K562 (cell line): ENCODE results near the gene STON2. TPM values are rescaled to one million over a fixed set of nuclear protein-coding genes. Genes with fewer than 3 reads are reported as not detected.

Experiments
- ATAC-seq: fragments of 200-7000 bp; cut with Tn5 transposase; 3 replicates; pipeline ENCODE4 v1.9.1; 2020; ENCODE audit warnings: moderate library complexity
- BruUV-seq: library from RNA; stranded (reverse); fragments of 400-500 nt; replicated peaks from 2 replicates; lab custom pipeline; 2021; lab: Mats Ljungman, UMichigan
- CTCF ChIA-PET: fragments of 300-600 bp; formaldehyde crosslinking; extraction: SDS; loops from one replicate; lab custom pipeline; 2021; ENCODE audit warnings: low intra/inter-chr PET ratio; lab: Yijun Ruan, JAX
- POLR2A ChIA-PET: fragments of 300-600, 350-650 bp; sonication (Branson Sonifier 250); formaldehyde crosslinking; extraction: SDS; loops from one replicate; lab custom pipeline; 2021; ENCODE audit warnings: antibody characterized with exemption, inconsistent platforms; lab: Yijun Ruan, JAX
- DNase-seq, 4 experiments: peaks; one replicate each; pipeline versions ENCODE4 v3.0.0 to v3.0.0-alpha.2; 2011 to 2018; ENCODE audit warnings: low spot score in 3 of 4, mixed read lengths in 3 of 4; ENCODE audit errors: extremely low read depth in 1 of 4
- FAIRE-seq: peaks from 2 replicates; lab custom pipeline; 2011; peaks lifted over from hg19 to GRCh38; lab: Jason Lieb, UNC
- H2AFZ ChIP-seq: 2 replicates; pipeline ENCODE4 v1.6.0; 2011; ENCODE audit warnings: low read depth, low read length, control low read depth, inconsistent platforms
- H3K27ac ChIP-seq: fragments of 200-600 bp; 3 replicates; pipeline ENCODE4 v1.8.0; 2011; ENCODE audit warnings: low read depth, mild to moderate bottlenecking, control low read depth, inconsistent platforms, low read length, moderate library complexity, mixed read lengths; ENCODE audit errors: extremely low read depth
- H3K27me3 ChIP-seq, 2 experiments: fragments of 300-600 bp in 1 of 2; 2 replicates in 1 of 2; 3 replicates in 1 of 2; pipeline versions ENCODE4 v1.6.0 to v1.8.0; 2011; ENCODE audit warnings: inconsistent platforms in 2 of 2, low read length in 2 of 2, mild to moderate bottlenecking in 1 of 2, mixed read lengths in 1 of 2, moderate library complexity in 1 of 2; ENCODE audit not compliant: control insufficient read depth in 2 of 2, insufficient read depth in 2 of 2
- H3K36me3 ChIP-seq: fragments of 300-600 bp; 3 replicates; pipeline ENCODE4 v1.8.0; 2011; ENCODE audit warnings: mild to moderate bottlenecking, low read length, inconsistent platforms; ENCODE audit not compliant: control insufficient read depth, insufficient read depth
- H3K4me1 ChIP-seq, 2 experiments: fragments of 200-600 bp in 1 of 2; replicated peaks in 1 of 2; 2 replicates in 1 of 2; 3 replicates in 1 of 2; pipeline versions ENCODE4 v1.5.1 to v1.8.0; 2011; ENCODE audit warnings: inconsistent platforms in 2 of 2, low read length in 2 of 2, mild to moderate bottlenecking in 1 of 2, mixed read lengths in 1 of 2, moderate library complexity in 1 of 2; ENCODE audit not compliant: control insufficient read depth in 2 of 2, insufficient read depth in 2 of 2
- H3K4me2 ChIP-seq: 2 replicates; pipeline ENCODE4 v1.6.1; 2011; ENCODE audit warnings: low read length, control low read depth, inconsistent platforms, mixed read lengths; ENCODE audit not compliant: insufficient read depth
- H3K4me3 ChIP-seq: fragments of 200-600 bp; sonication (generic), shearing (Covaris generic); 2 replicates; pipeline ENCODE4 v1.5.1; 2016; ENCODE audit warnings: control low read depth, inconsistent platforms
- H3K79me2 ChIP-seq: fragments of 200-600 bp; 3 replicates; pipeline ENCODE4 v1.8.0; 2011; ENCODE audit warnings: low read length, inconsistent platforms; ENCODE audit not compliant: control insufficient read depth, insufficient read depth
- H3K9ac ChIP-seq, 2 experiments: 2 replicates each; pipeline versions ENCODE4 v1.6.0 to v1.6.1; 2011; ENCODE audit warnings: low read depth in 2 of 2, low read length in 2 of 2, control low read depth in 1 of 2, inconsistent platforms in 1 of 2, mild to moderate bottlenecking in 1 of 2, mixed read lengths in 1 of 2; ENCODE audit not compliant: insufficient read depth in 1 of 2
- H3K9me1 ChIP-seq: one replicate; pipeline ENCODE4 v1.6.0; 2011; ENCODE audit warnings: inconsistent platforms, mild to moderate bottlenecking, low read length, moderate library complexity; ENCODE audit not compliant: control insufficient read depth, insufficient read depth
- H3K9me3 ChIP-seq: replicated peaks from 2 replicates; pipeline ENCODE4 v1.5.1; 2011; ENCODE audit warnings: low read depth, low read length, inconsistent platforms; ENCODE audit not compliant: control insufficient read depth, insufficient read depth
- H4K20me1 ChIP-seq: replicated peaks from 2 replicates; pipeline ENCODE4 v1.6.1; 2011; ENCODE audit warnings: low read length, inconsistent platforms, mixed read lengths; ENCODE audit not compliant: control insufficient read depth, insufficient read depth
- BRD9 ChIP-seq: fragments of 450-650 bp; IDR thresholded peaks from 2 replicates; pipeline ENCODE4 v1.6.1; 2018; ENCODE audit warnings: low read depth; ENCODE audit not compliant: partially characterized antibody
- ELF2 ChIP-seq: fragments of 250-450 bp; sonication (Bioruptor Pico); IDR thresholded peaks from 2 replicates; pipeline ENCODE4 v1.5.0; 2021; ENCODE audit warnings: mild to moderate bottlenecking
- NELFE ChIP-seq: IDR thresholded peaks from 2 replicates; pipeline ENCODE4 v1.6.1; 2011; ENCODE audit warnings: mild to moderate bottlenecking; ENCODE audit not compliant: insufficient read depth, insufficient read length
- SAFB2 ChIP-seq: fragments of 200-400 bp; formaldehyde crosslinking; IDR thresholded peaks from 2 replicates; pipeline ENCODE4 v1.6.1; 2018; ENCODE audit warnings: borderline replicate concordance, low read length, low read depth, moderate library complexity; ENCODE audit not compliant: severe bottlenecking
- ZNF274 ChIP-seq: IDR thresholded peaks from 2 replicates; pipeline ENCODE4 v1.6.1; 2011; ENCODE audit warnings: low read depth, mild to moderate bottlenecking, low read length, moderate library complexity, borderline replicate concordance
- WGBS: fragments of 100-300 bp; shearing (Covaris generic); methylation state at CpG from one replicate; pipeline ENCODE4 v1.1.6; 2016; ENCODE audit warnings: low coverage, mixed read lengths; ENCODE audit not compliant: insufficient coverage; ENCODE audit errors: missing lambda C conversion rate; 5-methylcytosine and 5-hydroxymethylcytosine counted together
- in situ Hi-C: fragments of 300-500 bp; cut with MboI; formaldehyde crosslinking; loops from 4 replicates; pipeline ENCODE4 v1.15.0; 2018; ENCODE audit warnings: inconsistent platforms, mixed read lengths
- intact Hi-C: fragments of 100-400 bp; cut with micrococcal nuclease; formaldehyde crosslinking; loops from 2 replicates; pipeline ENCODE4 v1.14.2; 2022
- polyA plus RNA-seq, 8 experiments: library from polyadenylated mRNA; depleted of rRNA in 4 of 8; stranded (reverse) in 5 of 8; unstranded in 3 of 8; fragments of >200 nt; fragmentation: Nextera tagmentation in 2 of 8; fragmentation: Illumina TruSeq in 1 of 8; extraction: Ambion mirVana in 2 of 8; extraction: Trizol in 1 of 8; gene quantifications; 2 replicates each; pipeline versions ENCODE4 v1.2.1 to v1.2.3, GENCODE V29; 2011 to 2014; ENCODE audit warnings: inconsistent platforms in 1 of 8, missing spikeins in 1 of 8
- total RNA-seq, 7 experiments: library from RNA; depleted of rRNA in 6 of 7; stranded (reverse); fragments of >200 nt in 6 of 7; fragmentation: Illumina TruSeq in 2 of 7; extraction: Trizol in 2 of 7; gene quantifications; 2 replicates each; pipeline versions ENCODE4 v1.2.1 to v1.2.3, GENCODE V29; 2011 to 2021; ENCODE audit warnings: low replicate concordance in 1 of 7
- TF ChIP-seq, protein P1 (sequence below): fragments of 450-650 bp; formaldehyde crosslinking; IDR thresholded peaks from 2 replicates; pipeline ENCODE4 v1.4.0; 2020; ENCODE audit warnings: mild to moderate bottlenecking
- TF ChIP-seq, protein P2 (sequence below): fragments of 450-650 bp; conservative IDR thresholded peaks from 2 replicates; pipeline ENCODE4 v1.6.1; 2016; ENCODE audit warnings: missing genetic modification characterization, low read depth, mild to moderate bottlenecking, missing compliant biosample characterization, moderate library complexity
- TF ChIP-seq, protein P3 (sequence below), 2 experiments: fragments of 450-650 bp in 1 of 2; sonication (generic) in 1 of 2; formaldehyde crosslinking in 1 of 2; IDR thresholded peaks; 2 replicates each; pipeline versions ENCODE4 v1.7.1 to v1.9.0; 2016 to 2022; ENCODE audit warnings: inconsistent platforms in 1 of 2, mild to moderate bottlenecking in 1 of 2, missing genetic modification reagents in 1 of 2

STON2 gene
- total and polyA plus RNA-seq, 9 of the 15 experiments (the other 6 are each of a cell fraction or from before 2014, with no cell fraction given), result 7.8 to 99.3 (median 53.5) TPM

DNA sequence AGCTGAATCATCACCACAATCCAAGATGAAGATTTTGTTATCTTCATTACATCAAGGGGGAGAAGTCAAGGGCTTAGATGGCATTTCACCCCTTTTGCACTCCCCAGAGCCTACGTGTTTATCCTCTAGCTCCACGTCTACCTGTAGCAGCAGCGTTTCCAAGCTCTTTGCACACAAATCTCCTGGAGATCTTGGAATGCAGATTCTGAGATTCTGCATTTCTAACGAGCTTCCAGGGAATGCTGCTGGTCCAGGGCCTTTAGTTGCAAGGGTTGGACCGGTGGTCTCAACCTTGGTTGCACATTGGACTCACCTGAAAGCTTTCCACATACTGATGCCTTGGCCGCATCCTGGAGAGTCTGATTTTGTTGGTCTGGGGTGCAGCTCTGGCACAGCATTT lies 49.5 kb upstream of the STON2 start:
- DNase-seq, result no peak
- Histone ChIP-seq H3K27ac (no peak overlapping the region), H3K9me3 (no peaks in the 10 kb centered on the region), H3K9ac (no peak overlapping the region), H3K4me2 (no peak overlapping the region; the same call in 1 of the 2 replicates), H3K4me1 (peaks cover 2 to 6% of the 10 kb centered on the region in 2 experiments; a peak in 4 of 5 replicates), H3K79me2 (no peaks in the 10 kb centered on the region), H3K9me1 (no peaks in the 10 kb centered on the region), H3K36me3 (no peaks in the 10 kb centered on the region), H3K27me3 (no peaks in the 10 kb centered on the region), H3K4me3 (no peak overlapping the region), H2AFZ (0 out of 2 replicates have a peak overlapping the region, but pooled peaks have one; percentile 4), H4K20me1 (no peaks in the 10 kb centered on the region)
- BruUV-seq, result no TSS peak
- FAIRE-seq, result no peak
- ChIA-PET POLR2A (interaction anchor here (0.8 to 2.7 kb wide), 2 partner anchors 14 to 24 kb away, joined by 4 to 6 read pairs; no protein-coding TSS in a partner anchor), CTCF (no interaction called here)
- TF ChIP-seq, protein P1, sequence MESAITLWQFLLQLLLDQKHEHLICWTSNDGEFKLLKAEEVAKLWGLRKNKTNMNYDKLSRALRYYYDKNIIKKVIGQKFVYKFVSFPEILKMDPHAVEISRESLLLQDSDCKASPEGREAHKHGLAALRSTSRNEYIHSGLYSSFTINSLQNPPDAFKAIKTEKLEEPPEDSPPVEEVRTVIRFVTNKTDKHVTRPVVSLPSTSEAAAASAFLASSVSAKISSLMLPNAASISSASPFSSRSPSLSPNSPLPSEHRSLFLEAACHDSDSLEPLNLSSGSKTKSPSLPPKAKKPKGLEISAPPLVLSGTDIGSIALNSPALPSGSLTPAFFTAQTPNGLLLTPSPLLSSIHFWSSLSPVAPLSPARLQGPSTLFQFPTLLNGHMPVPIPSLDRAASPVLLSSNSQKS (CRISPR knock-in tag), result no peak
- TF ChIP-seq SAFB2, result no peak
- TF ChIP-seq NELFE, result no peak
- TF ChIP-seq, protein P2, sequence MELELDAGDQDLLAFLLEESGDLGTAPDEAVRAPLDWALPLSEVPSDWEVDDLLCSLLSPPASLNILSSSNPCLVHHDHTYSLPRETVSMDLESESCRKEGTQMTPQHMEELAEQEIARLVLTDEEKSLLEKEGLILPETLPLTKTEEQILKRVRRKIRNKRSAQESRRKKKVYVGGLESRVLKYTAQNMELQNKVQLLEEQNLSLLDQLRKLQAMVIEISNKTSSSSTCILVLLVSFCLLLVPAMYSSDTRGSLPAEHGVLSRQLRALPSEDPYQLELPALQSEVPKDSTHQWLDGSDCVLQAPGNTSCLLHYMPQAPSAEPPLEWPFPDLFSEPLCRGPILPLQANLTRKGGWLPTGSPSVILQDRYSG (tag), result no peak
- TF ChIP-seq ZNF274, result no peak
- no peak for TF ChIP-seq ELF2 (CRISPR knock-in tag)
- no peak for TF ChIP-seq BRD9
- TF ChIP-seq, protein P3, sequence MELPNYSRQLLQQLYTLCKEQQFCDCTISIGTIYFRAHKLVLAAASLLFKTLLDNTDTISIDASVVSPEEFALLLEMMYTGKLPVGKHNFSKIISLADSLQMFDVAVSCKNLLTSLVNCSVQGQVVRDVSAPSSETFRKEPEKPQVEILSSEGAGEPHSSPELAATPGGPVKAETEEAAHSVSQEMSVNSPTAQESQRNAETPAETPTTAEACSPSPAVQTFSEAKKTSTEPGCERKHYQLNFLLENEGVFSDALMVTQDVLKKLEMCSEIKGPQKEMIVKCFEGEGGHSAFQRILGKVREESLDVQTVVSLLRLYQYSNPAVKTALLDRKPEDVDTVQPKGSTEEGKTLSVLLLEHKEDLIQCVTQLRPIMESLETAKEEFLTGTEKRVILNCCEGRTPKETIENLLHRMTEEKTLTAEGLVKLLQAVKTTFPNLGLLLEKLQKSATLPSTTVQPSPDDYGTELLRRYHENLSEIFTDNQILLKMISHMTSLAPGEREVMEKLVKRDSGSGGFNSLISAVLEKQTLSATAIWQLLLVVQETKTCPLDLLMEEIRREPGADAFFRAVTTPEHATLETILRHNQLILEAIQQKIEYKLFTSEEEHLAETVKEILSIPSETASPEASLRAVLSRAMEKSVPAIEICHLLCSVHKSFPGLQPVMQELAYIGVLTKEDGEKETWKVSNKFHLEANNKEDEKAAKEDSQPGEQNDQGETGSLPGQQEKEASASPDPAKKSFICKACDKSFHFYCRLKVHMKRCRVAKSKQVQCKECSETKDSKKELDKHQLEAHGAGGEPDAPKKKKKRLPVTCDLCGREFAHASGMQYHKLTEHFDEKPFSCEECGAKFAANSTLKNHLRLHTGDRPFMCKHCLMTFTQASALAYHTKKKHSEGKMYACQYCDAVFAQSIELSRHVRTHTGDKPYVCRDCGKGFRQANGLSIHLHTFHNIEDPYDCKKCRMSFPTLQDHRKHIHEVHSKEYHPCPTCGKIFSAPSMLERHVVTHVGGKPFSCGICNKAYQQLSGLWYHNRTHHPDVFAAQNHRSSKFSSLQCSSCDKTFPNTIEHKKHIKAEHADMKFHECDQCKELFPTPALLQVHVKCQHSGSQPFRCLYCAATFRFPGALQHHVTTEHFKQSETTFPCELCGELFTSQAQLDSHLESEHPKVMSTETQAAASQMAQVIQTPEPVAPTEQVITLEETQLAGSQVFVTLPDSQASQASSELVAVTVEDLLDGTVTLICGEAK (IDR thresholded peaks at IDR 0.05), result no peak
- TF ChIP-seq, protein P3 (CRISPR knock-in tag; IDR thresholded peaks at IDR 0.05), result no peak
- intact Hi-C loops, result no loop called here
- 47% methylated on average over 6 of the region's 6 CpGs for WGBS
- ATAC-seq, result no peak
- in situ Hi-C loops, result no loop called here
